Measurements from ENCODE around the gene EML4. TPM values are rescaled to one million over a fixed set of nuclear protein-coding genes. Genes with fewer than 3 reads are reported as not detected.

Gene EML4
- total and polyA plus RNA-seq, 10 of the 15 experiments (the other 5 are each of a cell fraction or from before 2014, with no cell fraction given) = 23.1 to 91.3 (median 77.4) TPM

DNA sequence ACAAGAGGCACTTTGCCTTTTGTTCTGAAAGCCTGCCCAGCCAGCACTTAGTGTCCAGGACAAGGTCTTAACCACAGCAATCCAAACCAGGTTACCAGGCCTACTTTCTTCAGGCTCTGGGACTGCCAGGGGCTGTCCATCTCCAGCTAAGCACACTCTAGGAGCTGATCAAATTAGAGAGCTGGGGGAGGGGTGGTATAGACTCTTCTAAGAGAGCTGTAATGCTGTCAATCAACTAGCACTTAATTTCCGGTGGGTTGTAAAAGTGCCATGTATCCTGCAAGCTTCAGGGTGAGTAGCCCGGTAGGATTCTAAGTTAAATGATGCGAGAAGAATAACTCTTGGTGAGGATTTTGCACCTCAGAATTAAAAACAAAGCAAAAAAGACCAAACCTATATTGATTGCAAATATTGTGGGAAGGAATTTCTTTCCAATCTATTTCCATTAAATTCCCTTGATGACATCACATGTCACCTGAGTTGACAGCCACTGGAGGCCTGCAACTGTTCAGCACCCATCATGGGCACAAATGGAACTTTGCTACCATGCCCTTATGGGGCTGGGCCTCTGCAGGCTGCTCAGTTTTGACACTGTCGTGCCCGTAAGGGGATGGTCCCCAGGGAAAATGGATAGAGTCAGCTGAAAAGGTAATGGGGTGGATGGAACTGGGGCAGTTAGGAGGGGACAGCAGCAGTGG lies 200.5 kb downstream of the EML4 start (continued):
- no peak for TF ChIP-seq SPI1 (IDR thresholded peaks at IDR 0.05; ENCODE audit: borderline replicate concordance, insufficient read depth, low read depth, low read length)
- TF ChIP-seq, protein P1, sequence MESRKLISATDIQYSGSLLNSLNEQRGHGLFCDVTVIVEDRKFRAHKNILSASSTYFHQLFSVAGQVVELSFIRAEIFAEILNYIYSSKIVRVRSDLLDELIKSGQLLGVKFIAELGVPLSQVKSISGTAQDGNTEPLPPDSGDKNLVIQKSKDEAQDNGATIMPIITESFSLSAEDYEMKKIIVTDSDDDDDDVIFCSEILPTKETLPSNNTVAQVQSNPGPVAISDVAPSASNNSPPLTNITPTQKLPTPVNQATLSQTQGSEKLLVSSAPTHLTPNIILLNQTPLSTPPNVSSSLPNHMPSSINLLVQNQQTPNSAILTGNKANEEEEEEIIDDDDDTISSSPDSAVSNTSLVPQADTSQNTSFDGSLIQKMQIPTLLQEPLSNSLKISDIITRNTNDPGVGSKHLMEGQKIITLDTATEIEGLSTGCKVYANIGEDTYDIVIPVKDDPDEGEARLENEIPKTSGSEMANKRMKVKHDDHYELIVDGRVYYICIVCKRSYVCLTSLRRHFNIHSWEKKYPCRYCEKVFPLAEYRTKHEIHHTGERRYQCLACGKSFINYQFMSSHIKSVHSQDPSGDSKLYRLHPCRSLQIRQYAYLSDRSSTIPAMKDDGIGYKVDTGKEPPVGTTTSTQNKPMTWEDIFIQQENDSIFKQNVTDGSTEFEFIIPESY (IDR thresholded peaks at IDR 0.05) = no peak

- in situ Hi-C loops (cut with MboI) (no loop called here), intact Hi-C loops (cut with micrococcal nuclease; ENCODE audit: unreplicated experiment) (no loop called here)
- no TSS peak for BruUV-seq (replicated peaks)
- Histone ChIP-seq H2AFZ (ENCODE audit: control insufficient read depth, low read depth, low read length) (no peak overlapping the region), H3K4me2 (ENCODE audit: control insufficient read depth, insufficient read depth) (no peak overlapping the region), H3K36me3 (ENCODE audit: control insufficient read depth in 2 of 2, insufficient read depth in 2 of 2, low read length in 1 of 2) (no peaks in the 10 kb centered on the region), H3K9ac (ENCODE audit: control insufficient read depth, insufficient read depth, low read length) (no peak overlapping the region), H3K4me1 (ENCODE audit: control insufficient read depth, insufficient read depth, low read length) (no peaks in the 10 kb centered on the region), H3K4me3 (no peak overlapping the region), H4K20me1 (ENCODE audit: control insufficient read depth, insufficient read depth) (no peaks in the 10 kb centered on the region), H3K27ac (ENCODE audit: control insufficient read depth, insufficient read depth) (no peak overlapping the region), H3K79me2 (ENCODE audit: control insufficient read depth, insufficient read depth, low read length) (no peaks in the 10 kb centered on the region), H3K27me3 (replicated peaks in 1 of 2; ENCODE audit: control insufficient read depth in 2 of 2, insufficient read depth in 2 of 2, low read length in 1 of 2) (no peaks in the 10 kb centered on the region; a peak in 1 of 4 replicates), H3K9me3 (replicated peaks; ENCODE audit: control insufficient read depth, insufficient read depth, low read length) (no peaks in the 10 kb centered on the region)
- DNase-seq (ENCODE audit: low read depth, low spot score) = no peak
- CTCF ChIA-PET = interaction anchor here (0.6 to 1.2 kb wide), 2 partner anchors 19 to 29 kb away, joined by 3 to 4 read pairs; no protein-coding TSS in a partner anchor
- POLR2A ChIA-PET = no interaction called here
- 64% methylated on average over 11 of the region's 11 CpGs for WGBS (ENCODE audit: insufficient coverage, insufficient replicate concordance, low lambda C conversion rate, missing lambda C conversion rate)
- ATAC-seq = no peak
- FAIRE-seq = no peak
- RAD21 ChIA-PET (ENCODE audit: unreplicated experiment) = no interaction called here
- SMC1A ChIA-PET (ENCODE audit: uncharacterized antibody, unreplicated experiment) = no interaction called here
- TF ChIP-seq MXI1 (IDR thresholded peaks at IDR 0.05; ENCODE audit: low read depth, low read length) (no peak), BCL11A (IDR thresholded peaks at IDR 0.05; ENCODE audit: low read depth, low read length) (no peak), SRF (IDR thresholded peaks at IDR 0.05; ENCODE audit: low read depth in 2 of 2, low read length in 2 of 2) (no peak), CHD2 (IDR thresholded peaks at IDR 0.05; ENCODE audit: borderline replicate concordance, low read depth, low read length) (no peak), SP1 (IDR thresholded peaks at IDR 0.05; ENCODE audit: low read depth, low read length) (no peak), PRDM15 (CRISPR knock-in tag; IDR thresholded peaks at IDR 0.05) (no peak), RELA (IDR thresholded peaks at IDR 0.05; ENCODE audit: borderline replicate concordance, partially characterized antibody) (no peak)
- TF ChIP-seq, protein P2, sequence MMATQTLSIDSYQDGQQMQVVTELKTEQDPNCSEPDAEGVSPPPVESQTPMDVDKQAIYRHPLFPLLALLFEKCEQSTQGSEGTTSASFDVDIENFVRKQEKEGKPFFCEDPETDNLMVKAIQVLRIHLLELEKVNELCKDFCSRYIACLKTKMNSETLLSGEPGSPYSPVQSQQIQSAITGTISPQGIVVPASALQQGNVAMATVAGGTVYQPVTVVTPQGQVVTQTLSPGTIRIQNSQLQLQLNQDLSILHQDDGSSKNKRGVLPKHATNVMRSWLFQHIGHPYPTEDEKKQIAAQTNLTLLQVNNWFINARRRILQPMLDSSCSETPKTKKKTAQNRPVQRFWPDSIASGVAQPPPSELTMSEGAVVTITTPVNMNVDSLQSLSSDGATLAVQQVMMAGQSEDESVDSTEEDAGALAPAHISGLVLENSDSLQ (IDR thresholded peaks at IDR 0.05) = no peak
- TF ChIP-seq, protein P3, sequence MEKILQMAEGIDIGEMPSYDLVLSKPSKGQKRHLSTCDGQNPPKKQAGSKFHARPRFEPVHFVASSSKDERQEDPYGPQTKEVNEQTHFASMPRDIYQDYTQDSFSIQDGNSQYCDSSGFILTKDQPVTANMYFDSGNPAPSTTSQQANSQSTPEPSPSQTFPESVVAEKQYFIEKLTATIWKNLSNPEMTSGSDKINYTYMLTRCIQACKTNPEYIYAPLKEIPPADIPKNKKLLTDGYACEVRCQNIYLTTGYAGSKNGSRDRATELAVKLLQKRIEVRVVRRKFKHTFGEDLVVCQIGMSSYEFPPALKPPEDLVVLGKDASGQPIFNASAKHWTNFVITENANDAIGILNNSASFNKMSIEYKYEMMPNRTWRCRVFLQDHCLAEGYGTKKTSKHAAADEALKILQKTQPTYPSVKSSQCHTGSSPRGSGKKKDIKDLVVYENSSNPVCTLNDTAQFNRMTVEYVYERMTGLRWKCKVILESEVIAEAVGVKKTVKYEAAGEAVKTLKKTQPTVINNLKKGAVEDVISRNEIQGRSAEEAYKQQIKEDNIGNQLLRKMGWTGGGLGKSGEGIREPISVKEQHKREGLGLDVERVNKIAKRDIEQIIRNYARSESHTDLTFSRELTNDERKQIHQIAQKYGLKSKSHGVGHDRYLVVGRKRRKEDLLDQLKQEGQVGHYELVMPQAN (conservative IDR thresholded peaks at IDR 0.05) = no peak
Observed at GRCh38 chr2:42371611-42372473, 202.7 kb downstream of the EML4 start.
